Right lobe of liver (tissue), 4 donors: ENCODE measurements around the gene LANCL2.

ENCODE experiments used
- CTCF ChIP-seq, 4 donors: fragments of 200-600 bp in 3 of 4; fragments of 450-650 bp in 1 of 4; IDR thresholded peaks; one replicate each; pipeline versions ENCODE4 v1.5.1 to v1.8.0; 2016 to 2022; ENCODE audit warnings: antibody characterized with exemption in 4 of 4, mild to moderate bottlenecking in 2 of 4
- POLR2A ChIP-seq: fragments of 450-650 bp; IDR thresholded peaks from one replicate; pipeline ENCODE4 v1.6.1; 2017; ENCODE audit warnings: antibody characterized with exemption, mild to moderate bottlenecking
- donor health status: DM: no; HTN: no; CAD: no.
- donor health status: DM: no; HTN: no; CAD: no.
- donor health status: DM: no; HTN: yes; CAD: no.

GRCh38 chr7:55449205-55449991, 84.3 kb downstream of the LANCL2 start:
- TF ChIP-seq CTCF (IDR thresholded peaks at IDR 0.05) (no peak), POLR2A (no peak)
